Fibroblast of skin of left quadriceps (primary cell): ENCODE results near the gene RABGGTA.

Experiments
- DNase-seq, 2 experiments: peaks; one replicate each; pipeline ENCODE4 v3.0.0-alpha.2; 2013; ENCODE audit warnings: low read depth in 2 of 2

The RABGGTA gene

GRCh38 chr14:24279301-24280186, 8.1 kb upstream of the RABGGTA start:
- no peak for DNase-seq

- DNase-seq = no peak
Observed at GRCh38 chr14:24278424-24278823, 7.0 kb upstream of the RABGGTA start.

GRCh38 chr14:24277606-24278321, 6.4 kb upstream of the RABGGTA start:
- DNase-seq = no peak

GRCh38 chr14:24277071-24277470, 5.7 kb upstream of the RABGGTA start:
- no peak for DNase-seq

- DNase-seq = no peak
Observed at GRCh38 chr14:24274101-24274543, 2.7 kb upstream of the RABGGTA start.

GRCh38 chr14:24273422-24273998, 2.1 kb upstream of the RABGGTA start:
- no peak for DNase-seq

GRCh38 chr14:24272467-24272866, 1.1 kb upstream of the RABGGTA start:
- DNase-seq = no peak

- no peak for DNase-seq
Observed at GRCh38 chr14:24271834-24272263, 452 bp upstream of the RABGGTA start.

- DNase-seq = no peak
Observed at GRCh38 chr14:24270537-24271133, 762 bp downstream of the RABGGTA start.

GRCh38 chr14:24269910-24270536, 1.4 kb downstream of the RABGGTA start:
- no peak for DNase-seq

GRCh38 chr14:24269368-24269767, 2.0 kb downstream of the RABGGTA start:
- no peak for DNase-seq

- no peak for DNase-seq
Observed at GRCh38 chr14:24268225-24268624, 3.2 kb downstream of the RABGGTA start.

DNA sequence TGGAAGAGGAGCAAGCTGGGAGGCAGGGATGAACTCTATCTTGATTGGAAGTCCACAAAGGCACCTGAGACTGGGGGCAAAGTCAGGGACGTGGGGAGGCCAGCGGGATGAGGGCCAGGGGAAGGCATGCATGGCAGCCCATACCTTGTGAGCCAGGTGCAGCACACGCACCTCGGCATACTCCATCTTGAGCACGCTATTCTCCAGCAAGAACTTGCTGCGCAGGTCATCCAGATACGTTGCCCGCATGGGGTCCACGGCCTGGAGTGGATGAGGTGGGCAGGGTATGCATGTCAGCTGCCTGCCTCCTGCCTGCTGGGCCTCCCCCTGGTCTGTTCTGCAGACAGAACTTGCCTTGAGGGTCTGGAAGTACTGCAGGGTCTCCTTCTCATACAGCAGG, 3.9 kb downstream of the RABGGTA start:
- no peak for DNase-seq

DNA sequence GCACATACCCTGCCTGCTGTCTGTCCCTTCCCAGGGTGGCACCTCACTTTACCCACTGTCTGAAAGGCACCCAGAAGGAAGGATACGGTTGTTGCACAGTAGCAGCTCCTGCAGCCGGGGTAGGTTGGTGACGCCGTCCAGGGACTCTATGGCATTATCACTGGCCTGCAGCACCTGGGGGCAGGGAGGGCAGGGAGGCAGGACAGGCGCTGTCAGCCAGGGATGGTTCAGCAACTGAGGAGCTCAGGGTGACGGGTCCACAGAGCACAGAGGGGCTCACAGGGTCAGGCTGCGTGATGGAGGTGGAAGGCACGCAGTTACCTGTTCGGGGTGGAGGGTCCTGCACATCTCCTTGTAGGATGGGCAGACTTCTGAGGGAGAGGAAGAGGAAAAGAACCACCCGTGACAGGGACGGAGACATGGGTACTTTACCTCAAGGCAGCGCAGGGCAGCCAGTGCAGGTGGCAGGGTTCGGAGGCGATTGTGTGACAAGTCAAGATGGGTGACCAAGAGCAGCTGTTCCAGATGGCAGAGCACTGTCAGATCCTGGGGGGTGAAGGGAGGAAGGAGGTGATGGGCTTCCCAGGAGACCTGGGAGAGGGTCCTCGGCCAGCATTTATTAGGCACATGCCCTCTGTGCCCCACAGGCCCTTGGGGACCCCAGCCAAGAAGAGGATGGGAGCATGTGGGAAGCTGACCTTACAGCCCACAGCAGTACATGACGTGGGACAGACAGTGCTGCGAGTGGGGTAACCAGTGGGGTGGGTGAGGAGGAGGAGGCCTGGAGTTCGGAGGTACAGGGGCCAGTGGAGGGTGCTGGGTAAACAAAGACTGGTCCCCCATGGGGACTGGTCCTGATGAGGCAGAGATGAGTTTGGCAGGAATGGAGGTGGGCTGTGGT, 4.8 kb downstream of the RABGGTA start:
- no peak for DNase-seq

GRCh38 chr14:24264298-24264697, 7.1 kb downstream of the RABGGTA start:
- DNase-seq = no peak

GRCh38 chr14:24263848-24264247, 7.5 kb downstream of the RABGGTA start:
- DNase-seq = no peak

DNA sequence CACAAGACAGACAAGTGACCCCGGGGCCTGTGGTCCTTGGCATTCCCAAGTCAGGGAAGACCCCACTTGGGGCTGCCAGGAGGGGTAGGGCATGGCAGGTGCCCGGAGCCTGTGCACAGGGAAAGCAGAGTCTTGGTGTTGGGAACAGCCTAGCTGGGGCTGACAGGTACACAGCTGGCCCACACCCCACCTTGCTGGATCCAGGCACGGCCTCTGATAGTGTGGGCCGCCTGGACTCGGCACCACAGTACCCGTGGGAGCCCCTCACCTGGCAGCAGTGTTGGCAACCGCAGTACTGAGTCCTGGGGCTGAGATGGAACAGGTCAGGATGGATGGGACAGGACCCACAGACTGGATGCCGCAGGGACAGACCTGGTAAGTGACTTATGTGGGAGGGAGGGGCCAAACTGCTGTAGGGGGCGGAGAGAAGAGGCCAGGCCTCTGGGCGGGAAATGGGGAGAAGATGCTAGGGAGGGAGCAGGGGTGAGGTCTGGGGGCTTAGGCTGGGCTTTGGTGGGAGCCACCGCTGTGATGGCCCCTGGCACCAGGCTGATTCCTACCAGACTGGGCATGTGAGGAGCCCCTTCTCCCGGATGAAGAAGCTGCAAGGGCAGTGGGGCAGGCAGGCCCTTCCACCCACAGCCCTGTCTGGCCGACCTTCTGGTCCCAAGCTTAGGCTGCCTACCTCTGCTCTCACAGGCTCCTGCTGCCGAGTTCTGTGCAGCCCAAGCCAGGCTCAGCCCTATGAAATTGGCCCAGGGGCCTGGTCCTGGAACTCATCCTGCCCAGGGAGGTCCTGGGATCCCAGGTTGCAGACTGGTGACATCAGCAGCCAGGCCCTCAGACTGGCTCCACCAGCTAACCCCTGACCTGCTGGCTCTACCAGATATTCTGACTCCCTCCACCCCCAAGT, 8.3 kb downstream of the RABGGTA start, which contains the start of gene TGM1:
TGM1 (minus strand) TSS at position 357 of the 913 bp plus-strand sequence. CDS start 825 bp downstream, outside the sequence.
- no peak for DNase-seq

- DNase-seq = no peak
Observed at GRCh38 chr14:24261969-24262327, 9.4 kb downstream of the RABGGTA start.

DNA sequence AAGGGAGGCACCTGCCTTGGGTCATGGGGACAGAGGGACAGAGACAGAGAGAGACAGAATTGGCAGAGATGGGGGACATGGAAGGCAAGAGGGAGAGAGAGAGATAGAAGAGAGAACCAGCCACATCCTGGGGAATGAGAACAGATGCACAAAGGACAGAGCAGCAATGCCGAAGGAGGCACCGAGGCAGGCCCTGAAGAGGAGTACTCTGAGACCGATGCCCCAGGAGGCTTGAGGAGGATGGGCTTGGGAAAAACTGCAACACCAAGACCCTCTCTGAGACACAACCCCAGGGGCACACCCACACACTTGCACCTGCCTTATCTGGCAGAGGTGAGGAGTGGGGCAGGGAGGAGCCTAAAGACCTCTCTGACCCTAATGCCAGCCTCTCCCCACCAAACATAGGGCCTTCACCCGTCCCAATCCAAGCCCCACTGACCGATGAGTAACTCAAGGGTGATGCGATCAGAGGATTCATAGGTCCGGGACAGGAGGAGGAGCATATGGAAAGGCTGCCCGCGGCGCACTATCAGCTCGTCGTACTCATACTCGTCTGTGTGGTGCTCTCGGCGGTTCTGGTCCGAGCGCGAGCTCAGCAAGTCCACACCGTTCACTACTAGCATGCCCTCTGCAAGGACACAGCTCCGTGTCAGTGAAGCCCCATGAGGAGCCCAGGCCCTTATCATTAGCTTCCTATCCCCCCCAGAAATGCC, 10.0 kb downstream of the RABGGTA start:
- DNase-seq = no peak
